Measurements from ENCODE around the gene RTN4RL1.

GRCh38 chr17:2057175-2057759 lies 32.1 kb upstream of the RTN4RL1 start:
- TF ChIP-seq CTCF (IDR thresholded peaks at IDR 0.05) (no peak), POLR2A (IDR thresholded peaks at IDR 0.05) (no peak)

Data from right lobe of liver (tissue), 4 donors.